ENCODE measurements around the gene DDAH1. TPM values are rescaled to one million over a fixed set of nuclear protein-coding genes. Genes with fewer than 3 reads are reported as not detected.

The DDAH1 gene
- total and polyA plus RNA-seq, 2 of the 4 experiments (the other 2 are of a cell fraction): 78.0 to 94.5 TPM

- in situ Hi-C loops (cut with MboI; ENCODE audit: low sequenced_read_pairs): no loop called here
- peak overlapping the region; percentile 78; the same call in 1 of the 2 replicates for H3K18ac ChIP-seq (ENCODE audit: low read depth, low read length)
- H3K9ac ChIP-seq (ENCODE audit: low read depth, low read length): no peak overlapping the region; the same call in 1 of the 2 replicates
- peak overlapping the region; percentile 73; the same call in 1 of the 2 replicates for H2BK120ac ChIP-seq (ENCODE audit: low read depth, low read length)
- dilution Hi-C loops (cut with HindIII; ENCODE audit: low sequenced_read_pairs, unreplicated experiment): no loop called here
- H4K8ac ChIP-seq (ENCODE audit: low read depth in 2 of 2, low read length in 2 of 2): peak overlapping the region; percentile 54 to 71; a peak in 3 of 4 replicates
- intact Hi-C loops (cut with micrococcal nuclease): no loop called here
- peaks cover 35 to 62% of the 10 kb centered on the region in 2 experiments; a peak in 3 of 4 replicates for H3K79me1 ChIP-seq (ENCODE audit: low read depth in 1 of 2, low read length in 2 of 2)
- H3K4me2 ChIP-seq (ENCODE audit: low read depth, low read length): no peak overlapping the region
- 0 out of 2 replicates have a peak overlapping the region, but pooled peaks have one; percentile 7 for H4K91ac ChIP-seq (ENCODE audit: insufficient read depth, low read depth, low read length)
- no peaks in the 10 kb centered on the region for H3K9me3 ChIP-seq (ENCODE audit: control insufficient read depth, insufficient read depth, low read length)
- peak overlapping the region; percentile 85 for H2BK5ac ChIP-seq (ENCODE audit: low read depth, low read length, poor library complexity, severe bottlenecking)
- no peaks in the 10 kb centered on the region for H3K27me3 ChIP-seq (ENCODE audit: control insufficient read depth, insufficient read depth, low read length)
- ATAC-seq (ENCODE audit: low read depth): no peak
- H3K4ac ChIP-seq (ENCODE audit: low read depth, low read length): no peak overlapping the region
- H3K9me1 ChIP-seq (ENCODE audit: insufficient read depth, low read length): peaks cover 7% of the 10 kb centered on the region
- peak overlapping the region; percentile 15; the same call in 1 of the 2 replicates for H3K23ac ChIP-seq (ENCODE audit: low read depth, low read length)
- peak overlapping the region; percentile 13; the same call in 1 of the 2 replicates for H2AK5ac ChIP-seq (ENCODE audit: low read depth, low read length)
- peak overlapping the region; percentile 35; the same call in 1 of the 2 replicates for H2BK20ac ChIP-seq (ENCODE audit: low read depth, low read length)
- CTCF ChIA-PET: interaction anchor here (0.7 kb wide), 1 partner anchor 397 kb away, joined by 3 read pairs; no protein-coding TSS in a partner anchor
- BruUV-seq (replicated peaks): no TSS peak
- no peaks in the 10 kb centered on the region for H4K20me1 ChIP-seq (ENCODE audit: insufficient read depth, low read length)
- H3K56ac ChIP-seq (ENCODE audit: extremely low read depth, insufficient read depth, low read length): no peak overlapping the region
- no peak overlapping the region for H3K27ac ChIP-seq (ENCODE audit: insufficient read depth, low read length)
- POLR2A ChIA-PET (ENCODE audit: unreplicated experiment): no interaction called here
- peaks cover 16% of the 10 kb centered on the region for H3K4me1 ChIP-seq (ENCODE audit: control insufficient read depth, insufficient read depth, low read length)
- H3K4me3 ChIP-seq (ENCODE audit: insufficient read depth, low read depth, low read length): no peak overlapping the region
- peak overlapping the region; percentile 32; the same call in 1 of the 2 replicates for H3K14ac ChIP-seq (replicated peaks; ENCODE audit: low read depth, low read length)
- H3K36me3 ChIP-seq (ENCODE audit: control insufficient read depth, insufficient read depth, low read length): no peaks in the 10 kb centered on the region; the same call in 1 of the 2 replicates
- H2AK9ac ChIP-seq (replicated peaks; ENCODE audit: low read depth, low read length, poor library complexity): no peak overlapping the region
- peak; percentile 77 for DNase-seq
- no peak for TF ChIP-seq CTCF (conservative IDR thresholded peaks at IDR 0.05; ENCODE audit: low read depth, low read length)
- no peak for TF ChIP-seq POLR2A (IDR thresholded peaks at IDR 0.05; ENCODE audit: low read depth, low read length)
- no peak for TF ChIP-seq MXI1 (IDR thresholded peaks at IDR 0.05; ENCODE audit: borderline replicate concordance, low read depth, low read length)
- no peak for TF ChIP-seq BHLHE40 (IDR thresholded peaks at IDR 0.05; ENCODE audit: low read depth, low read length)
- TF ChIP-seq NFE2L2 (IDR thresholded peaks at IDR 0.05; ENCODE audit: low read depth, low read length): no peak
- TF ChIP-seq RFX5 (IDR thresholded peaks at IDR 0.05; ENCODE audit: low read depth, low read length): no peak
- TF ChIP-seq CEBPB (IDR thresholded peaks at IDR 0.05; ENCODE audit: low read depth, low read length): no peak
- TF ChIP-seq CHD1 (IDR thresholded peaks at IDR 0.05; ENCODE audit: low read depth, low read length): no peak
- TF ChIP-seq RAD21 (IDR thresholded peaks at IDR 0.05; ENCODE audit: low read length): no peak
- no peak for TF ChIP-seq SMC3 (IDR thresholded peaks at IDR 0.05; ENCODE audit: low read depth, low read length)
- TF ChIP-seq FOS (IDR thresholded peaks at IDR 0.05; ENCODE audit: low read depth, low read length): no peak
- H2AFZ ChIP-seq (replicated peaks; ENCODE audit: low read length, poor library complexity): no peak overlapping the region
- H2BK15ac ChIP-seq (ENCODE audit: low read depth, low read length): no peak overlapping the region
- H4K5ac ChIP-seq (ENCODE audit: low read depth, low read length): peak overlapping the region; percentile 67; the same call in 1 of the 2 replicates
Observed at GRCh38 chr1:85342207-85342606, 122.8 kb downstream of the DDAH1 start.
